Measurements from ENCODE around the gene SCN4A. TPM values are rescaled to one million over a fixed set of nuclear protein-coding genes. Genes with fewer than 3 reads are reported as not detected.

Gene SCN4A
- total and polyA plus RNA-seq, 7 donors: 3.8 to 137 (median 45.9) TPM

DNA sequence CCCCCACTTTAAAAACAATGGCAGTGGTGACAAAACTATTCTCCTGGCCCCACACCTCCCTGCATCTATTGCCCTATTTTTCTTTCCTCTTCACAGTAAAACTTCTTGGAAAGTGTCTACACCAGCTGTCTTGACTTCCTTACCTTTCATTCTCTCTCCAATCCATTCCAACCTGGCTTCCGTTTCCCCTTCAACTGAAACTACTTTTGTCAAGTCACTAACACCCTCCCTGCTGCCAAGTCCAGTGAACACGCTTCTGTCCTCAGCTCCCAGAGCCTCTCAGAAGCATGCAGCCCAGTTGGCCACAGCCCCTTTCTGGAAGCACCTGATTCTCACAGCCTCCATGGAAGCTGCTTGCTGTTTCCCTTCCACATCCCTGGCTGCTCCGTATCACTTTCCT is 4.0 kb upstream of the SCN4A start:
- H3K4me1 ChIP-seq: peaks cover 87% of the 10 kb centered on the region
- TF ChIP-seq, protein P1, sequence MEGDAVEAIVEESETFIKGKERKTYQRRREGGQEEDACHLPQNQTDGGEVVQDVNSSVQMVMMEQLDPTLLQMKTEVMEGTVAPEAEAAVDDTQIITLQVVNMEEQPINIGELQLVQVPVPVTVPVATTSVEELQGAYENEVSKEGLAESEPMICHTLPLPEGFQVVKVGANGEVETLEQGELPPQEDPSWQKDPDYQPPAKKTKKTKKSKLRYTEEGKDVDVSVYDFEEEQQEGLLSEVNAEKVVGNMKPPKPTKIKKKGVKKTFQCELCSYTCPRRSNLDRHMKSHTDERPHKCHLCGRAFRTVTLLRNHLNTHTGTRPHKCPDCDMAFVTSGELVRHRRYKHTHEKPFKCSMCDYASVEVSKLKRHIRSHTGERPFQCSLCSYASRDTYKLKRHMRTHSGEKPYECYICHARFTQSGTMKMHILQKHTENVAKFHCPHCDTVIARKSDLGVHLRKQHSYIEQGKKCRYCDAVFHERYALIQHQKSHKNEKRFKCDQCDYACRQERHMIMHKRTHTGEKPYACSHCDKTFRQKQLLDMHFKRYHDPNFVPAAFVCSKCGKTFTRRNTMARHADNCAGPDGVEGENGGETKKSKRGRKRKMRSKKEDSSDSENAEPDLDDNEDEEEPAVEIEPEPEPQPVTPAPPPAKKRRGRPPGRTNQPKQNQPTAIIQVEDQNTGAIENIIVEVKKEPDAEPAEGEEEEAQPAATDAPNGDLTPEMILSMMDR (IDR thresholded peaks at IDR 0.05): no peak
- intact Hi-C loops (cut with DNase I): no loop called here

GRCh38 chr17:63975541-63976092 is 2.9 kb upstream of the SCN4A start:
- 70 to 94% (median 86%) methylated on average over 2 of the region's 2 CpGs for WGBS, 3 donors
- Histone ChIP-seq H3K9me3 (no peaks in the 10 kb centered on the region), H3K4me3 (no peak overlapping the region), H3K27ac (peak overlapping the region; percentile 93), H3K36me3 (ENCODE audit: insufficient read depth in 1 of 2, low read depth in 1 of 2) (peaks cover 0 to 35% of the 10 kb centered on the region in 2 donors), H3K4me1 (peaks cover 77% of the 10 kb centered on the region), H3K27me3 (ENCODE audit: insufficient read depth in 3 of 3, low read length in 2 of 3) (no peaks in the 10 kb centered on the region)
- ATAC-seq (no peak), DNase-seq (peak in 1 of 2 donors; percentile 24)
- TF ChIP-seq, protein P1 (IDR thresholded peaks at IDR 0.05): no peak
- intact Hi-C loops (cut with DNase I): no loop called here

More for the DNA sequence above, 4.0 kb upstream of the SCN4A start:
- no peaks in the 10 kb centered on the region for H3K9me3 ChIP-seq
- H3K27me3 ChIP-seq (ENCODE audit: insufficient read depth in 3 of 3, low read length in 2 of 3): no peaks in the 10 kb centered on the region
- peak overlapping the region; percentile 93 for H3K27ac ChIP-seq
- WGBS, 3 donors: 8 to 17% (median 12%) methylated on average over 3 of the region's 3 CpGs
- DNase-seq: no peak
- peaks cover 0 to 24% of the 10 kb centered on the region in 2 donors for H3K36me3 ChIP-seq (ENCODE audit: insufficient read depth in 1 of 2, low read depth in 1 of 2)
- peak in 3 of 4 donors; percentile 22 to 38 (median 27) for ATAC-seq
- peak overlapping the region; percentile 31 for H3K4me3 ChIP-seq

DNA sequence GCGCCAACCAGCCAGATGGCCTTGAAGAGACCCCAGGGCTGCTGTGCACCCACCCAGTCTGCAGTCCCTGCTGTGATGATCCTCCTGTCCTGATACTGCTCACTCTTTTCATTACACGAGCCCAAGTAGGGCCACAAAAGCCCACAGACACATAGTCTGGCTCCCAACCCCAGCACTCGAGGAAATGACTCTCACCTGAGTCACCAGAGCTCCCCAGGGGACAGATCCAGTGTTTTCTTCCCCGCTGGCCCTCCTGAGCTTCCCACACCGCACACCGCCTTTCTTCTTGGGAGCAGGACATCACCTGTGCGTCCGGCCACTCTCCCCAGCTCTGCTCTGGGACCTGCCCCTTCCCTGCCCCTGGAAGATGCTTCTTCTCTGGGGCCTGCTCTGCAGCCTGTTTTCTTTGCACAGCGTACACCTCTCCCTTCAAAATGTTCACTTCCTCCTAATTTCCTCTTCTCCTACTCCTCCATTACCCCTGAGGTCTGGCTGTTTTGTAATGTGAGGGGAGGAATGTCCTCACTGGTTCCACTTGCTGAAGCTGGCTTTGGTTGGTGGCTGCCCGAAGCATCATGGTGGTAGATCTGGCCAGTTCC is 2.0 kb upstream of the SCN4A start:
- DNase-seq (peak; percentile 42 to 81), ATAC-seq (peak; percentile 67 to 77 (median 71))
- H3K36me3 ChIP-seq (ENCODE audit: insufficient read depth in 1 of 2, low read depth in 1 of 2): peaks cover 0 to 44% of the 10 kb centered on the region in 2 donors
- H3K27me3 ChIP-seq (ENCODE audit: insufficient read depth in 3 of 3, low read length in 2 of 3): no peaks in the 10 kb centered on the region
- intact Hi-C loops (cut with DNase I): no loop called here
- H3K4me3 ChIP-seq: peak overlapping the region; percentile 25
- H3K4me1 ChIP-seq: peaks cover 70% of the 10 kb centered on the region
- peak overlapping the region; percentile 93 for H3K27ac ChIP-seq
- 43 to 53% (median 44%) methylated on average over 10 of the region's 10 CpGs for WGBS, 3 donors
- H3K9me3 ChIP-seq: no peaks in the 10 kb centered on the region
- TF ChIP-seq, protein P1 (IDR thresholded peaks at IDR 0.05): no peak

GRCh38 chr17:63973930-63974593 is 1.3 kb upstream of the SCN4A start:
- WGBS, 3 donors: 30 to 52% (median 35%) methylated on average over 12 of the region's 12 CpGs
- Histone ChIP-seq H3K4me1 (peaks cover 71% of the 10 kb centered on the region), H3K36me3 (ENCODE audit: insufficient read depth in 1 of 2, low read depth in 1 of 2) (peaks cover 0 to 51% of the 10 kb centered on the region in 2 donors), H3K9me3 (no peaks in the 10 kb centered on the region), H3K4me3 (peak overlapping the region; percentile 42), H3K27ac (peak overlapping the region; percentile 93), H3K27me3 (ENCODE audit: insufficient read depth in 3 of 3, low read length in 2 of 3) (no peaks in the 10 kb centered on the region)
- ATAC-seq: peak; percentile 89 to 95 (median 91)
- intact Hi-C loops (cut with DNase I): no loop called here
- TF ChIP-seq, protein P1 (IDR thresholded peaks at IDR 0.05): no peak
- DNase-seq: peak; percentile 77 to 93

Data from psoas muscle (tissue), 8 donors.